ENCODE data around the gene PRSS33. TPM values are rescaled to one million over a fixed set of nuclear protein-coding genes. Genes with fewer than 3 reads are reported as not detected.

The PRSS33 gene
- total RNA-seq, 4 donors from 2014 or later = not detected

DNA sequence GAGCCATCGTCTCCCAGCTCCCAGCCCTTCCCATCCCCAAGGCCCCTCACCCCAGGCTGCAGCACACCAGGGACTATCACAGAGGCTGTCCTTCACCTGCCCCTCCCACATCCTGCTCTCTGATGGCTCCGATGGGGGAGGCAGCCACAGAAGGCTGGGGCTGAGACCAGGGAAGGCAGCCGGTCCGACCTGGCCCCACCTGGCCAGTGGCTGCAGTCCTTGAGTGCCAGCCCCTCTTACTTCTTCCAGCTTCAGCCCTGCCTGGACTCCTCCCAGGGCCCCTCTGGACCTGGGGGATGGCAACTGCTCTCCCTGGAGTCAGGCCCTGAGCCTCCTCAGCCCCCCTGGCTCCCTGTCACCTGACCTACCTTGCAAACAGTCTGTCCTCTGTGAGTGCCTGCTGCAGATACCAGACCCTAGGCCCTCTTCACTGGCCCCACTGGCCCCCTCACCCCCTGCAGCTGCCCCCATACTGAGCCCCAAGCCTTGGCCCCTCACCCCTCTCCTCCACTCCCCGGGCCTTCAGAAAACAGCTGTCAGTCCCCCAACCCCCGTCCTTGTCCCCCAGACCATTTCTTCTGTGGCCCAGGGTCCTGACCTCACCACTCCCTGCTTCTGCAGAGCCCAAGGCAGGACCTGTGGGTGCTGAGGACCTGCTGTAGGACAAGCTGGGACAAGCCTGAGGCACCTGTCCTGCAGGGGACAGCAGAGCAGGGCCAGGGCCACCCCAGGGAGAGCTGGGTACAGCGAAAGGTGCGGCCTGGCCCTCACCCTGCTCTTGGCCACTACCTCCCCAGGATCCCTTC lies 47.5 kb downstream of the PRSS33 start:
- TF ChIP-seq, protein P1, sequence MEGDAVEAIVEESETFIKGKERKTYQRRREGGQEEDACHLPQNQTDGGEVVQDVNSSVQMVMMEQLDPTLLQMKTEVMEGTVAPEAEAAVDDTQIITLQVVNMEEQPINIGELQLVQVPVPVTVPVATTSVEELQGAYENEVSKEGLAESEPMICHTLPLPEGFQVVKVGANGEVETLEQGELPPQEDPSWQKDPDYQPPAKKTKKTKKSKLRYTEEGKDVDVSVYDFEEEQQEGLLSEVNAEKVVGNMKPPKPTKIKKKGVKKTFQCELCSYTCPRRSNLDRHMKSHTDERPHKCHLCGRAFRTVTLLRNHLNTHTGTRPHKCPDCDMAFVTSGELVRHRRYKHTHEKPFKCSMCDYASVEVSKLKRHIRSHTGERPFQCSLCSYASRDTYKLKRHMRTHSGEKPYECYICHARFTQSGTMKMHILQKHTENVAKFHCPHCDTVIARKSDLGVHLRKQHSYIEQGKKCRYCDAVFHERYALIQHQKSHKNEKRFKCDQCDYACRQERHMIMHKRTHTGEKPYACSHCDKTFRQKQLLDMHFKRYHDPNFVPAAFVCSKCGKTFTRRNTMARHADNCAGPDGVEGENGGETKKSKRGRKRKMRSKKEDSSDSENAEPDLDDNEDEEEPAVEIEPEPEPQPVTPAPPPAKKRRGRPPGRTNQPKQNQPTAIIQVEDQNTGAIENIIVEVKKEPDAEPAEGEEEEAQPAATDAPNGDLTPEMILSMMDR (IDR thresholded peaks at IDR 0.05; ENCODE audit: low read depth) = no peak

DNA sequence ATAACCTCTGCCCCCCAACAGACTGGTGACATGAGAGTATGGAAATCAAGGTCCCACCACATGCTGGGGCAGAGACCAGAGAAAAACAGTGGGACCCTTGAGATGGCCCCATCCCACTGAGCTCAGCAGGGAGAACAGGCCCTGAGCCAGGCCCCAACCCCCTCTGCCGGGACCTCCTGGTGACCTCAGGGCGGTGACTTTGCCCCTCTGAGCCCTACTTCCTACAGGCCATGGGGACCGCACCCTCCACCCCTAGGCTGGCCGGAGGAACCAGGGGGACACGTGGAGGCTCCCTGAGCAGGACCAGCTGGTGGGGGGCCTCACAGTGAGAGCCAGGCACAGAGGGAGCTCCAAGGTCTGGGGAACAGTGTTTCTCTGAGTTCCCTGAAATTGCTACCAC lies 48.7 kb downstream of the PRSS33 start:
- TF ChIP-seq, protein P1 (IDR thresholded peaks at IDR 0.05; ENCODE audit: low read depth) = no peak

DNA sequence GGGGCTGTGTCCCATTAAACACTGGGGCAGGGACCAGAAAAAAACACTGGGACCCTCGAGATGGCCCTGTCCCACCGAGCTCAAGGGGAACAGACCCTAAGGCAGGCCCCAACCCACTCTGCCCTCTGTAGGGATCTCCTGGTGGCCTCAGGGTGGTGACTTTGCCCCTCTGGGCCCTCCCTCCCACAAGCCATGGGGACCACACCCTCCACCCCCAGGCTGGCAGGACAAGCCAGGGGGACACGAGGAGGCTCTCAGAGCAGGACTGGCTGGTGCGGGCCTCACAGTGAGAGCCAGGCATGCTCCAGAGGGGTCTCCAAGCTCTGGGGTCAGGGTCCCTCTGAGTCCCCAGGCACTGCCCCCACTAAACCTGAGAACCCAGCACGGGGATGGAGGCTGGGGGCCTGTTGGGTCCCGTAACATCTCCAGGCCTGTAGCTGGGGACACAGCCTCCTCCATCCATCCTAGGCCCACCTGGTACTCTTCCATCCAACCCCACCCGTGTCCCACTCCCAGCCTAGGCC lies 49.4 kb downstream of the PRSS33 start:
- TF ChIP-seq, protein P1 (IDR thresholded peaks at IDR 0.05; ENCODE audit: low read depth) = no peak

DNA sequence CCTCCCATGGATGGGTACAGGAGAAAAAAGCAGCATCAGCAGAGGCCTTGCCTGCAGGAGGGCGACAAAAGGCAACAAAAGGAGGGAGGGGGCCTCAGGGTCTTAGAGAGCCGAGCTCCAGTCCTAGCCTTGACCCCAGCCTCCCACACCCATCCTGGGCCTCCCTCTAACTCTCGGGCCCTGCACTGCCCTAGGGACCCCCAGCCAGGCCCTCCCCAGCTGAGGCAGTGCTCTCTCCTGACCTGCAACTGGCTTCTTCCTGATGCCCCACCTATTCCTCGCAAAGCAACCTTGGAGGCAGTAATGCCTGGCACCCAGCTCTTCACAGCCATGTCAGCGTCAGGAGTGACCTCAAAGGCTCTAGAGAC lies 50.1 kb downstream of the PRSS33 start:
- TF ChIP-seq, protein P1 (IDR thresholded peaks at IDR 0.05; ENCODE audit: low read depth) = no peak

DNA sequence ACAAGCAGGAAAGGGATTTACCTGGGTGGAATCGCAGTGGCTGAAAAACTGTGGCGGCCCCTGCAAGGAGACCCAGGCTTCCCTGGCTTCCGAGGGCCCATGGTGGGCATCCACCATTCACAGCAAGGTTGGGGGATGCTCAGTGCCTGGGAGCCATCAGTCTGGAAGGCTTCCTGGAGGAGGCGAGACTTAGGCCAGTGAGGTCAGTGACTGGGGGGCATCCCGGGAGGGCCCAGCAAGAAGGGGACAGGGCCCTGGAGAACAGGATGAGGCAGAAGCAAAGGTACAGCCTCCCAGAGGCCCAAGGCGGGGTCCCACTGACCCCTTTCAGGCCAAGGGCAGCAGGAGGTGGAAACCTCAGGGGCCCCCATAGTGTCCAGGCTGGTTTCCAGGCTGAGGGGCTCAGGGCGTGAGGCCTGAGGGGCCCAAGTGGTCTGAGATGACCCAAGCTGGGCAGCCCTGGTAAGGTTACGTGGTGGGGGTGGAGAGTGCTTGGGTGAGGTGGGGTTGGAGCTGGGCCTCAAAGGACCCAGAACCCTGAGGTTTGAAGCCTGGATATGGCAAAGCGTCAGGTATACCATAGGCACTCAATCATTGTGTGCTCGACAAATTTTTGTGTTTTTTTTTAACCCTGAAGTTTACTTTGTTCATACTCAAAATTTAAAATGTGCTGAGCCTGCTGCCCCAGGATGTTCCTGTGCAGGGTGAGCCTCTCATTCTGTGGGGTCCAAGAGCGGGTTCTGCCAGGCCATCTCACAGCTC lies 50.7 kb downstream of the PRSS33 start:
- TF ChIP-seq, protein P1 (IDR thresholded peaks at IDR 0.05; ENCODE audit: low read depth) = no peak

DNA sequence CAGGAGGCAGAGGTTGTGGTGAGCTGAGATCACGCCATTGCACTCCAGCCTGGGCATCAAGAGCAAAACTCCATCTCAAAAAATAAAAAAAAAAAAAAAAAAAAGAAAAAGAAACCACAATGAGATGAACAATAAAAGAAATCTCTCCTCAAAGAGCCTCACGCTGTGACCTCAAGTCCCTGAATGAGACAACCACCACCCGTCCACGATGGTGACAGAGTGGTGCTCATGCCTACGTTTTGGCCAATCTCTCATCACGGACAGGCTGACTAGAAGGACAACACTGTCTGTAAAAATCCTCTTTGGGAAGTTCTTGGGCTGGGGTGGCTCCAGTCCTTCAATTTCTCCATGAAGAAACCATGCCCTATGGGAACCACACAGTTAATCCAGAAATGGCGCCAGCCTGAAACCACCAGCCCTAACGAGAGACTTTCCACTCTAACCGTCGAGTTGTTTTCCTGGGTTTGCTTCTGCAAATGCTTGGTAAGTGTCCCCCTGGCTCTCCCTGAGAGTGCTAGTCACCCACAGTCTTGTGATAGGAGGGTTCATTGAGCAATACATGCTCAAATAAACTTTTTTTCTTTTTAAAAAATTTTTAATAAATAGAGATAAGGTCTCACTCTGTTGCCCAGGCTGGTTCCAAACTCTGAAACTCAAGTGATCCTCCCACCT lies 52.4 kb downstream of the PRSS33 start:
- TF ChIP-seq, protein P1 (IDR thresholded peaks at IDR 0.05; ENCODE audit: low read depth) = no peak

Small RNAs within 50 kb of the gene (small RNA-seq; reads per million reads assigned to genes)
- gene SNORA3C = not detected

Other genes starting within 250 kb of the PRSS33 start
- 10 to 100 TPM; 23.6 to 37.4 (median 34.2) TPM for gene PDPK1, start 249.5 kb downstream of the PRSS33 start, total RNA-seq
- gene KCTD5, start 105.0 kb downstream of the PRSS33 start, total RNA-seq = 10 to 100 TPM; 13.7 to 22.7 (median 21.2) TPM
- 1 to 10 TPM in 3 of 4 donors, under 1 TPM in 1; 0.82 to 3.0 (median 1.4) TPM for gene PRSS27, start 67.3 kb downstream of the PRSS33 start, total RNA-seq
- gene SRRM2, start 34.9 kb downstream of the PRSS33 start, total RNA-seq = 100 to 1,000 TPM; 245 to 552 (median 404) TPM
- 100 to 1,000 TPM; 264 to 371 (median 280) TPM for gene ELOB, start 10.3 kb downstream of the PRSS33 start, total RNA-seq
- not detected for gene PRSS41, start 10.9 kb upstream of the PRSS33 start, total RNA-seq
- under 1 TPM in 1 of 4 donors, not detected in 3; 0.68 TPM for gene PRSS21, start 29.7 kb upstream of the PRSS33 start, total RNA-seq
- gene ZG16B, start 42.7 kb upstream of the PRSS33 start, total RNA-seq = 1 to 10 TPM in 1 of 4 donors, not detected in 3; 3.1 TPM
- 1 to 10 TPM in 1 of 4 donors, not detected in 3; 1.5 TPM for gene PRSS22, start 70.6 kb upstream of the PRSS33 start, total RNA-seq
- gene FLYWCH2, start 95.7 kb upstream of the PRSS33 start, total RNA-seq = 10 to 100 TPM; 20.5 to 61.4 (median 29.1) TPM
- gene FLYWCH1, start 124.4 kb upstream of the PRSS33 start, total RNA-seq = 10 to 100 TPM; 11.6 to 62.9 (median 18.7) TPM
- gene KREMEN2, start 176.7 kb upstream of the PRSS33 start, total RNA-seq = not detected
- gene PAQR4, start 181.8 kb upstream of the PRSS33 start, total RNA-seq = 1 to 10 TPM; 1.5 to 5.7 (median 3.8) TPM
- 1 to 10 TPM in 3 of 4 donors, not detected in 1; 1.5 to 2.0 (median 1.8) TPM for gene PKMYT1, start 192.9 kb upstream of the PRSS33 start, total RNA-seq
- 1 to 10 TPM in 1 of 4 donors, not detected in 3; 1.3 TPM for gene CLDN9, start 225.4 kb upstream of the PRSS33 start, total RNA-seq
- gene CLDN6, start 230.6 kb upstream of the PRSS33 start, total RNA-seq = not detected
- 10 to 100 TPM in 2 of 4 donors, 1 to 10 TPM in 2; 8.1 to 20.7 (median 13.5) TPM for gene TNFRSF12A, start 232.8 kb upstream of the PRSS33 start, total RNA-seq
- gene HCFC1R1, start 236.4 kb upstream of the PRSS33 start, total RNA-seq = 10 to 100 TPM; 17.8 to 30.9 (median 27.9) TPM
- gene THOC6, start 236.5 kb upstream of the PRSS33 start, total RNA-seq = 10 to 100 TPM; 10.8 to 17.2 (median 13.8) TPM
- gene BICDL2, start 249.4 kb upstream of the PRSS33 start, total RNA-seq = not detected

Measured in subcutaneous adipose tissue (tissue), 4 donors.